ENCODE data around the gene ARHGAP19.
"Not testable (repeated sequence)": the region's sequence is repeated elsewhere in the genome, so short reads cannot be mapped to it uniquely, and the experiment has no call there.

The ARHGAP19 gene

GRCh38 chr10:97279121-97279815 lies 13.2 kb downstream of the ARHGAP19 start:
- no peak for DNase-seq

- no peak for DNase-seq
Observed at GRCh38 chr10:97278491-97278989, 13.9 kb downstream of the ARHGAP19 start.

GRCh38 chr10:97277551-97277950 lies 14.9 kb downstream of the ARHGAP19 start:
- no peak for DNase-seq

- no peak for DNase-seq
Observed at GRCh38 chr10:97274828-97275227, 17.6 kb downstream of the ARHGAP19 start.

- DNase-seq = no peak
Observed at GRCh38 chr10:97273700-97274099, 18.7 kb downstream of the ARHGAP19 start.

GRCh38 chr10:97270523-97271154 lies 21.8 kb downstream of the ARHGAP19 start:
- no peak for DNase-seq

GRCh38 chr10:97267671-97268070 lies 24.8 kb downstream of the ARHGAP19 start:
- DNase-seq = no peak

GRCh38 chr10:97265095-97265494 lies 27.3 kb downstream of the ARHGAP19 start:
- DNase-seq = not testable (repeated sequence)

GRCh38 chr10:97263971-97264370 lies 28.5 kb downstream of the ARHGAP19 start:
- DNase-seq = no peak

- DNase-seq = no peak
Observed at GRCh38 chr10:97261656-97262055, 30.8 kb downstream of the ARHGAP19 start.

GRCh38 chr10:97261183-97261582 lies 31.3 kb downstream of the ARHGAP19 start:
- no peak for DNase-seq

GRCh38 chr10:97259119-97259518 lies 33.3 kb downstream of the ARHGAP19 start:
- DNase-seq = no peak

- no peak for DNase-seq
Observed at GRCh38 chr10:97256356-97256755, 36.1 kb downstream of the ARHGAP19 start.

GRCh38 chr10:97255512-97256293 lies 36.7 kb downstream of the ARHGAP19 start:
- no peak for DNase-seq

GRCh38 chr10:97254694-97255093 lies 37.7 kb downstream of the ARHGAP19 start:
- no peak for DNase-seq

- DNase-seq = no peak
Observed at GRCh38 chr10:97250952-97251351, 41.5 kb downstream of the ARHGAP19 start.

- no peak for DNase-seq
Observed at GRCh38 chr10:97243836-97244235, 48.6 kb downstream of the ARHGAP19 start.

- no peak for DNase-seq
Observed at GRCh38 chr10:97238855-97239254, 53.6 kb downstream of the ARHGAP19 start.

GRCh38 chr10:97235353-97235752 lies 57.1 kb downstream of the ARHGAP19 start:
- DNase-seq = no peak

- DNase-seq = peak; percentile 25
Observed at GRCh38 chr10:97234400-97234799, 58.0 kb downstream of the ARHGAP19 start.

- DNase-seq = no peak
Observed at GRCh38 chr10:97230146-97230545, 62.3 kb downstream of the ARHGAP19 start.

- DNase-seq = no peak
Observed at GRCh38 chr10:97229322-97230015, 63.0 kb downstream of the ARHGAP19 start.

- DNase-seq = no peak
Observed at GRCh38 chr10:97228775-97229157, 63.7 kb downstream of the ARHGAP19 start.

Data from KG1 (cell line).